Measurements from ENCODE around the gene NDUFV3. TPM values are rescaled to one million over a fixed set of nuclear protein-coding genes. Genes with fewer than 3 reads are reported as not detected.

NDUFV3 gene
- polyA plus RNA-seq, 1 donor from 2014 or later: 22.7 TPM

DNA sequence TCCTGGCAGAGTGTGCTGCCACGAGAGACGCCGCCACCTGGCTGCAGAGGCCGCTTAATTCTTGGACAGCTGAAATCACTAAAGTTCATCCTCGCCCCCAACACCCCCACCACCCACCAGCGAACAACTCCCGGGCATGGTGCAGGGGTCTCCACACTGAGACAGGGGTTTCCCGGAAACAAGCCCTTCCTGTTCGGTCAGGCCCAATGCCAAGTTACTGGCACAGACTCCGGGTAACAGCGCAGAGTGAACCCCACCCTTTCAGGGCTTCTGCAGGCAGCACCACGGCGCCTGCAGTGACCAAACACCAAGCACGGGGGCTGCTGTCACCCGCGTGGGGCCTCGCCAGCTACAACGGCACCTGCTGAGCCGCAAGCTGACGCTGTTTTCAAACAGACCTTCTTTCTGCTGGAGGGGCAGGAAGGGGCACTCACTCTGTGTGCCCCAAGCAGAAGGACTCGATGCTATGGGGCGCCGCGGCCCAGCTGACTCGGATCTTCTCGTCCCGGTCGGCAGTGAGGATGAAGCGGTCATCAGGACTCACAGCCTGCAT, 31.2 kb upstream of the NDUFV3 start:
- Histone ChIP-seq H3F3A (ENCODE audit: insufficient read depth, low read length, poor library complexity, severe bottlenecking) (no peaks in the 10 kb centered on the region), H3K36me3 (ENCODE audit: insufficient read depth, low read length) (no peaks in the 10 kb centered on the region), H3K9me2 (ENCODE audit: insufficient read depth, low read length) (no peaks in the 10 kb centered on the region), H3K4me3 (ENCODE audit: low read length) (no peak overlapping the region), H2AFZ (ENCODE audit: low read depth, low read length) (no peak overlapping the region), H3K9me3 (ENCODE audit: low read length) (no peaks in the 10 kb centered on the region), H4K20me1 (ENCODE audit: insufficient read depth) (no peaks in the 10 kb centered on the region), H3K79me2 (replicated peaks; ENCODE audit: insufficient read depth, low read length) (no peaks in the 10 kb centered on the region), H3K27me3 (ENCODE audit: insufficient read depth, low read depth, low read length) (no peaks in the 10 kb centered on the region), H3K4me2 (ENCODE audit: low read length) (no peak overlapping the region), H3K9ac (ENCODE audit: low read length) (no peak overlapping the region), H3K27ac (ENCODE audit: low read length) (no peak overlapping the region)
- TF ChIP-seq CTCF (IDR thresholded peaks at IDR 0.05; ENCODE audit: poor library complexity, severe bottlenecking) (no peak), MXI1 (conservative IDR thresholded peaks at IDR 0.05; ENCODE audit: poor library complexity, severe bottlenecking) (no peak), EZH2 (IDR thresholded peaks at IDR 0.05; ENCODE audit: borderline replicate concordance, insufficient read depth, low read length, poor library complexity, severe bottlenecking) (no peak), EP300 (conservative IDR thresholded peaks at IDR 0.05; ENCODE audit: poor library complexity, severe bottlenecking) (no peak), RAD21 (conservative IDR thresholded peaks at IDR 0.05) (no peak), POLR2AphosphoS5 (IDR thresholded peaks at IDR 0.05) (no peak), SMC3 (conservative IDR thresholded peaks at IDR 0.05; ENCODE audit: poor library complexity) (no peak), TAF1 (IDR thresholded peaks at IDR 0.05; ENCODE audit: low read depth) (no peak)
- TF ChIP-seq, protein P1, sequence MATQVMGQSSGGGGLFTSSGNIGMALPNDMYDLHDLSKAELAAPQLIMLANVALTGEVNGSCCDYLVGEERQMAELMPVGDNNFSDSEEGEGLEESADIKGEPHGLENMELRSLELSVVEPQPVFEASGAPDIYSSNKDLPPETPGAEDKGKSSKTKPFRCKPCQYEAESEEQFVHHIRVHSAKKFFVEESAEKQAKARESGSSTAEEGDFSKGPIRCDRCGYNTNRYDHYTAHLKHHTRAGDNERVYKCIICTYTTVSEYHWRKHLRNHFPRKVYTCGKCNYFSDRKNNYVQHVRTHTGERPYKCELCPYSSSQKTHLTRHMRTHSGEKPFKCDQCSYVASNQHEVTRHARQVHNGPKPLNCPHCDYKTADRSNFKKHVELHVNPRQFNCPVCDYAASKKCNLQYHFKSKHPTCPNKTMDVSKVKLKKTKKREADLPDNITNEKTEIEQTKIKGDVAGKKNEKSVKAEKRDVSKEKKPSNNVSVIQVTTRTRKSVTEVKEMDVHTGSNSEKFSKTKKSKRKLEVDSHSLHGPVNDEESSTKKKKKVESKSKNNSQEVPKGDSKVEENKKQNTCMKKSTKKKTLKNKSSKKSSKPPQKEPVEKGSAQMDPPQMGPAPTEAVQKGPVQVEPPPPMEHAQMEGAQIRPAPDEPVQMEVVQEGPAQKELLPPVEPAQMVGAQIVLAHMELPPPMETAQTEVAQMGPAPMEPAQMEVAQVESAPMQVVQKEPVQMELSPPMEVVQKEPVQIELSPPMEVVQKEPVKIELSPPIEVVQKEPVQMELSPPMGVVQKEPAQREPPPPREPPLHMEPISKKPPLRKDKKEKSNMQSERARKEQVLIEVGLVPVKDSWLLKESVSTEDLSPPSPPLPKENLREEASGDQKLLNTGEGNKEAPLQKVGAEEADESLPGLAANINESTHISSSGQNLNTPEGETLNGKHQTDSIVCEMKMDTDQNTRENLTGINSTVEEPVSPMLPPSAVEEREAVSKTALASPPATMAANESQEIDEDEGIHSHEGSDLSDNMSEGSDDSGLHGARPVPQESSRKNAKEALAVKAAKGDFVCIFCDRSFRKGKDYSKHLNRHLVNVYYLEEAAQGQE (IDR thresholded peaks at IDR 0.05; ENCODE audit: borderline replicate concordance): no peak

DNA sequence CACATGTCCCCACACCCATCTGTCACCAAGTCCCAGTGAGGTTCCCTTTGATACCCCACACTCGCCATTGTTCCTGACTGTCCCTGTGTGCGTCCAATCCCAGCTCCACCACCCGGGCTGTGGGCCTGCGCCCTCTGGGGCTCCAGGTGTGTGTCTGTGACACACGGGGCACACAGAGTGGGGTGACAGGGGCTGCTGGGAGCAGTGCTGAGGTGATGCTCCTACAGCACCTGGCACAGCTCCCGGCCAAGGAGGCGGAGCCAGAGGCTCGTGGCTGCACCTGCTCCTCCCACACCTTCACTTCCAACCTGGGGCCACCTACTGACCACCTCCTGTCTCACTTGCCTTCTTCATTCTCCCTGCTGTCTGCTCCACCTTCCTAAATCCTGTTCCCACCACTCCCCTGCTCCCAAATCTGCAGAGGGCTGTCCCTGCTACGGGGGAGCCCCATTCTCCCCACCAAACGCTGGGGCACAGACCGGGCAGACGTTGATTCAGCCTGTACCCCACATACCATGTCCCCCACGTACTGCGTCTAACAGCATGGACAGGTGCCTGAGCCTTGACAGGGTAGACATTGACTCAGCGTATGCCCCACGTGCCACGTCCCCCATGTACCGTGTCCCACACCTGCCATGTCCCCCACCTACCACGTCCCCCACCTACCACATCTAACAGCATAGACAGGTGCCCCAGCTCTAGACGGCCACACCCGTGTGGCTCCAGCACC, 30.2 kb upstream of the NDUFV3 start:
- Histone ChIP-seq H3K79me2 (replicated peaks; ENCODE audit: insufficient read depth, low read length) (no peaks in the 10 kb centered on the region), H3K4me2 (ENCODE audit: low read length) (no peak overlapping the region), H3K9ac (ENCODE audit: low read length) (no peak overlapping the region), H3F3A (ENCODE audit: insufficient read depth, low read length, poor library complexity, severe bottlenecking) (no peaks in the 10 kb centered on the region), H3K27ac (ENCODE audit: low read length) (no peak overlapping the region), H4K20me1 (ENCODE audit: insufficient read depth) (no peaks in the 10 kb centered on the region), H3K36me3 (ENCODE audit: insufficient read depth, low read length) (no peaks in the 10 kb centered on the region), H3K9me2 (ENCODE audit: insufficient read depth, low read length) (no peaks in the 10 kb centered on the region), H2AFZ (ENCODE audit: low read depth, low read length) (no peak overlapping the region), H3K27me3 (ENCODE audit: insufficient read depth, low read depth, low read length) (no peaks in the 10 kb centered on the region), H3K9me3 (ENCODE audit: low read length) (no peaks in the 10 kb centered on the region), H3K4me3 (ENCODE audit: low read length) (no peak overlapping the region)
- TF ChIP-seq EZH2 (IDR thresholded peaks at IDR 0.05; ENCODE audit: borderline replicate concordance, insufficient read depth, low read length, poor library complexity, severe bottlenecking): no peak
- no peak for TF ChIP-seq SMC3 (conservative IDR thresholded peaks at IDR 0.05; ENCODE audit: poor library complexity)
- no peak for TF ChIP-seq TAF1 (IDR thresholded peaks at IDR 0.05; ENCODE audit: low read depth)
- TF ChIP-seq EP300 (conservative IDR thresholded peaks at IDR 0.05; ENCODE audit: poor library complexity, severe bottlenecking): no peak
- no peak for TF ChIP-seq CTCF (IDR thresholded peaks at IDR 0.05; ENCODE audit: poor library complexity, severe bottlenecking)
- no peak for TF ChIP-seq RAD21 (conservative IDR thresholded peaks at IDR 0.05)
- no peak for TF ChIP-seq POLR2AphosphoS5 (IDR thresholded peaks at IDR 0.05)
- TF ChIP-seq, protein P1 (IDR thresholded peaks at IDR 0.05; ENCODE audit: borderline replicate concordance): no peak
- no peak for TF ChIP-seq MXI1 (conservative IDR thresholded peaks at IDR 0.05; ENCODE audit: poor library complexity, severe bottlenecking)

All from neural cell (in vitro differentiated cells).